ENCODE measurements around the gene MIEN1.

MIEN1 gene

GRCh38 chr17:39688945-39689344 lies 41.4 kb downstream of the MIEN1 start:
- TF ChIP-seq GATA3 (IDR thresholded peaks at IDR 0.05; ENCODE audit: low read depth, low read length) (no peak), GATA2 (IDR thresholded peaks at IDR 0.05; ENCODE audit: low read depth, low read length) (no peak)

DNA sequence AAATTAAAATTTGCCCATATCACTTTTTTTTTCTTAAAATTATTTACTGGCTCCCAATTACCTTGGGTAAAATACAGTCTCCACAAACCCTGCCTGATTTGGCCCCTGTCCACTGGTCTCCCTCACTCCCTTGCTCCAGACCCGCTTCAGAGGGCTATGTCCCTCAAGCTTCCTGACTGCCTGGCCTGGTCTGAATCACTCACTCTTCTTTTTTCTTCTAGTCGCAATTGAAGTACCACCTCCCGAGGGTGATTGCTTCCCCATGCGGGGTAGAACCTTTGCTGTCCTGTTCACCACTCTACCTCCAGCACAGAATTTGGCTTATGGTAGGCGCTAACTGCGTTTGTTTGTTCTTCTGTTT lies 41.9 kb downstream of the MIEN1 start:
- TF ChIP-seq GATA3 (IDR thresholded peaks at IDR 0.05; ENCODE audit: low read depth, low read length) (no peak), GATA2 (IDR thresholded peaks at IDR 0.05; ENCODE audit: low read depth, low read length) (no peak)

- TF ChIP-seq GATA2 (IDR thresholded peaks at IDR 0.05; ENCODE audit: low read depth, low read length) (no peak), GATA3 (IDR thresholded peaks at IDR 0.05; ENCODE audit: low read depth, low read length) (no peak)
These were observed 42.5 kb downstream of the MIEN1 start, which contains the start of gene PGAP3 for GRCh38 chr17:39687546-39688474. PGAP3 (minus strand) TSS chr17:39688057; CDS start chr17:39688014, 43 bp downstream.

DNA sequence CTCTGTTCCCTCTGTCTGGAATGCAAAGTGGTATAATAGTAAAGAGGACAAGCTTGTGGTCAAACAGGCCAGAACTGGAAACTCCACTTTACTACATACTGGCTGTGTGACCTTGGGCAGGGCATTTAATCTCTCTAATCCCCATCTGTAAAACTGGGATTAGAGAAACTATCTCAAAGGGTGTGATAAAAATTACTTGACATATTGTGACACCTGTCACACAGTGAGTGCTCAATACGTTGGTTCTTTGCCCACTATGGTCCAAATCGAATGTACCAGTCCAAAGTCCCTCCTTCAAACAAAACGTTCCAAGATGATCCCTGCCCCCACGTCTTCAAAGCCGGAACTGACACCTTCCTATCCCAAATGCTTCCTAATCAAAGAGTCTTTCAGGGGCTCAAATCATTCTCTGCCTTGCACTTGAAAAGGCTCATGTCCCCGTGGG lies 43.2 kb downstream of the MIEN1 start:
- TF ChIP-seq GATA2 (IDR thresholded peaks at IDR 0.05; ENCODE audit: low read depth, low read length) (no peak), GATA3 (IDR thresholded peaks at IDR 0.05; ENCODE audit: low read depth, low read length) (no peak)

- no peak for TF ChIP-seq GATA2 (IDR thresholded peaks at IDR 0.05; ENCODE audit: low read depth, low read length)
These were observed 45.8 kb downstream of the MIEN1 start for GRCh38 chr17:39684369-39685192.

DNA sequence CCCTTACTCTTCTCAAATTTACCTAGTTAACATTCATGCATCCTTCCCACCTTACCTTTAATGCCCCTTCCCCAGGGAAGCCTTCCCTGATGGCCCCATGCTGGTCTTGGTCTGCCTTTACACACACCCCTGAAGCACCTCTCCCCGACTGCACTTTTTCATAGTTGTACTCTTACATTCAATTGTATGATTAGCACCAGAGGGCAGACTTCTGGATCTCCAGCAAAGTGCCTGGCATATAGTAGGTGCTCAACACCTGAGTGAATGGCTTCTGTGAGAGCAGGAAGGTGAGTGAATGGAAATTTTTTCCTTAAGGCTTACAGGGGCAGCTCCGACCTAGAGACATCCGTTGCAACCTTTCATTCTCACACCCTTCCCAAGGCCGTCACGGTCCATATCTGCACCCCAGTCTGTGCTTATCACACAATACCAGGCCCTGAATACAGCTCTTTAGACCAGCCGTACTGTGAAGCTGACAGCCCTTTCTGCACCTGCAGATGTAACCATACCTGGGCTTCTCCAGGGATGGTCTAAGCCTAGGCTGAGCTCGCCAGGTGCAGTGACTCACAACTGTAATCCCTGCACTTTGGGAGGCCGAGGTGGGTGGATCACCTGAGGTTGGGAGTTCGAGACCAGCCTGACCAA lies 46.9 kb downstream of the MIEN1 start:
- TF ChIP-seq GATA2 (IDR thresholded peaks at IDR 0.05; ENCODE audit: low read depth, low read length) (no peak), GATA3 (IDR thresholded peaks at IDR 0.05; ENCODE audit: low read depth, low read length) (no peak)

DNA sequence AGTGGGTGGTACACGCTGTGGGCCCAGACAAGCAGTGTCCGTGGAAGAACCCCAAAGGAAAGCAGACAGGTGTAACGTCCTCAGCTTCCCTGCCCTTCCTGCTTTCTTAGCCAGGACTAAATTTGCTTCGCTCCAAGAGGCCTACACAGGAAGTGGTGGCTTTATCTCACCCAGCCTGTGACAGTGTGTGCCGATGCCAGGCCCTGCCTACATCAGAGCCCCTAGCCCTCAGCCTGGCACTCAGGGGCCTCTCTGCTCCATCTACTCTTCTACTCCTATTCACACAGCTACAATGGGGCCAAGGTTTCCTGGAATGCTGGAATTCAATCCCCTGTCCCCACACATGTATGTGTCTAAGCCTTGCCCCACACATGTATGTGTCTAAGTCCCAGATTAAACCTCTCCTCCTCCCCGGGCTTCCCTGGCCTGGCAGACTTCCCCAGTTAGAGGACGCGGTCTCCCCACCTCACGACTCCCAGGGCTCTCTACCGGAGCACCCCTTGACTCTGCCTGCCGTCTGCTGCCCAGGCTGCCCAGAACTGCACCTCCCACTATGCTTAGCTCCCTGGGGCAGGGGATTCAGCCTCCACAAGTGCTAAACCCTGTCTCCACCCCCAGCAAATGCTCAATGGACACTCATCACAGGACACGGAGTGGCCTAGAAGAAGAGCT lies 50.7 kb downstream of the MIEN1 start:
- TF ChIP-seq GATA2 (IDR thresholded peaks at IDR 0.05; ENCODE audit: low read depth, low read length) (no peak), GATA3 (IDR thresholded peaks at IDR 0.05; ENCODE audit: low read depth, low read length) (no peak)
